Liver (tissue), 9 donors: ENCODE data around the gene CHRNB1. TPM values are rescaled to one million over a fixed set of nuclear protein-coding genes. Genes with fewer than 3 reads are reported as not detected.

Source experiments
- DNase-seq: peaks from one replicate; pipeline ENCODE4 v3.0.0-alpha.2; 2017; ENCODE audit warnings: low spot score
- H3K27ac ChIP-seq, 2 donors: one replicate each; pipeline ENCODE4 v1.7.0; 2013; ENCODE audit warnings: inconsistent platforms in 2 of 2, low read length in 2 of 2, control low read depth in 1 of 2, low read depth in 1 of 2, mild to moderate bottlenecking in 1 of 2
- H3K27me3 ChIP-seq, 4 donors: one replicate each; pipeline versions ENCODE4 v1.6.1 to v1.7.0; 2013; ENCODE audit warnings: low read length in 3 of 4, inconsistent platforms in 1 of 4, mild to moderate bottlenecking in 1 of 4, moderate library complexity in 1 of 4; ENCODE audit not compliant: control insufficient read depth in 4 of 4, insufficient read depth in 4 of 4
- H3K36me3 ChIP-seq, 4 donors: one replicate each; pipeline versions ENCODE4 v1.6.1 to v1.7.0; 2013; ENCODE audit warnings: low read length in 3 of 4, mild to moderate bottlenecking in 3 of 4, low read depth in 1 of 4, moderate library complexity in 1 of 4; ENCODE audit not compliant: control insufficient read depth in 4 of 4, insufficient read depth in 3 of 4
- H3K4me1 ChIP-seq, 4 donors: one replicate each; pipeline versions ENCODE4 v1.6.1 to v1.7.0; 2013; ENCODE audit warnings: low read length in 3 of 4, mild to moderate bottlenecking in 3 of 4, moderate library complexity in 1 of 4; ENCODE audit not compliant: control insufficient read depth in 4 of 4, insufficient read depth in 4 of 4
- H3K4me3 ChIP-seq, 3 donors: one replicate each; pipeline versions ENCODE4 v1.6.1 to v1.7.0; 2013; ENCODE audit warnings: low read length in 3 of 3, control low read depth in 1 of 3, low read depth in 1 of 3, mild to moderate bottlenecking in 1 of 3
- H3K9ac ChIP-seq, 2 donors: one replicate each; pipeline ENCODE4 v1.7.0; 2013; ENCODE audit warnings: low read length in 2 of 2, mild to moderate bottlenecking in 2 of 2, moderate library complexity in 2 of 2, control low read depth in 1 of 2, low read depth in 1 of 2
- H3K9me3 ChIP-seq, 4 donors: one replicate each; pipeline versions ENCODE4 v1.6.1 to v1.7.0; 2013; ENCODE audit warnings: low read length in 3 of 4; ENCODE audit not compliant: control insufficient read depth in 4 of 4
- ATF3 ChIP-seq: IDR thresholded peaks from 2 replicates; pipeline ENCODE4 v1.6.1; 2016; ENCODE audit warnings: antibody characterized with exemption
- CTCF ChIP-seq: fragments of 150-350 bp; IDR thresholded peaks from 2 replicates; pipeline ENCODE4 v1.5.1; 2017; ENCODE audit warnings: improper control_type of control experiment, low read depth, low read length; ENCODE audit not compliant: missing input control
- EGR1 ChIP-seq, 2 donors: IDR thresholded peaks; 2 replicates each; pipeline ENCODE4 v1.6.1; 2016 to 2018; ENCODE audit warnings: antibody characterized with exemption in 2 of 2, low read depth in 2 of 2
- FOXA1 ChIP-seq: IDR thresholded peaks from 2 replicates; pipeline ENCODE4 v1.6.1; 2016; ENCODE audit warnings: antibody characterized with exemption
- GABPA ChIP-seq, 2 donors: IDR thresholded peaks in 1 of 2; conservative IDR thresholded peaks in 1 of 2; 2 replicates each; pipeline ENCODE4 v1.6.1; 2016; ENCODE audit warnings: antibody characterized with exemption in 2 of 2, mild to moderate bottlenecking in 1 of 2, moderate library complexity in 1 of 2
- HNF4A ChIP-seq, 2 donors: conservative IDR thresholded peaks; 2 replicates each; pipeline ENCODE4 v1.6.1; 2016; ENCODE audit warnings: antibody characterized with exemption in 2 of 2, mild to moderate bottlenecking in 2 of 2
- JUND ChIP-seq, 2 donors: IDR thresholded peaks; 2 replicates each; pipeline ENCODE4 v1.6.1; 2016; ENCODE audit warnings: antibody characterized with exemption in 2 of 2
- MAX ChIP-seq: IDR thresholded peaks from 2 replicates; pipeline ENCODE4 v1.6.1; 2016; ENCODE audit warnings: antibody characterized with exemption
- NR2F2 ChIP-seq: IDR thresholded peaks from 2 replicates; pipeline ENCODE4 v1.6.1; 2016; ENCODE audit warnings: antibody characterized with exemption
- RAD21 ChIP-seq, 2 donors: IDR thresholded peaks; 2 replicates each; pipeline ENCODE4 v1.6.1; 2016; ENCODE audit warnings: antibody characterized with exemption in 2 of 2, mild to moderate bottlenecking in 2 of 2
- REST ChIP-seq: IDR thresholded peaks from 2 replicates; pipeline ENCODE4 v1.6.1; 2016; ENCODE audit warnings: antibody characterized with exemption, mild to moderate bottlenecking
- RXRA ChIP-seq, 2 donors: IDR thresholded peaks; 2 replicates each; pipeline ENCODE4 v1.6.1; 2017 to 2018; ENCODE audit warnings: antibody characterized with exemption in 2 of 2, mild to moderate bottlenecking in 1 of 2
- SP1 ChIP-seq: IDR thresholded peaks from 2 replicates; pipeline ENCODE4 v1.6.1; 2018; ENCODE audit warnings: antibody characterized with exemption, mild to moderate bottlenecking
- TAF1 ChIP-seq: conservative IDR thresholded peaks from 2 replicates; pipeline ENCODE4 v1.6.1; 2016; ENCODE audit warnings: antibody characterized with exemption, mild to moderate bottlenecking
- YY1 ChIP-seq: IDR thresholded peaks from 2 replicates; pipeline ENCODE4 v1.6.1; 2016; ENCODE audit warnings: antibody characterized with exemption, mild to moderate bottlenecking
- ZBTB33 ChIP-seq: IDR thresholded peaks from 2 replicates; pipeline ENCODE4 v1.6.1; 2016; ENCODE audit warnings: antibody characterized with exemption
- WGBS: extraction: QIAGEN DNeasy Blood & Tissue Kit; methylation state at CpG from one replicate; pipeline ENCODE4 v1.1.7; 2013; 5-methylcytosine and 5-hydroxymethylcytosine counted together
- polyA plus RNA-seq, 2 donors: library from polyadenylated mRNA; stranded (reverse) in 1 of 2; unstranded in 1 of 2; fragments of 200-250 nt in 1 of 2; fragments of >200 nt in 1 of 2; fragmentation: Nextera tagmentation in 1 of 2; extraction: Ambion mirVana in 1 of 2; gene quantifications; one replicate each; pipeline versions ENCODE4 v1.2.1 to v1.2.3, GENCODE V29; 2013 to 2015
- total RNA-seq, 2 donors: library from RNA; depleted of rRNA; stranded (reverse); fragments of >200 nt; gene quantifications; one replicate each; pipeline ENCODE4 v1.2.3, GENCODE V29; 2014
- donor health status: healthy.
- donor health status: healthy.
- donor health status: healthy.
- donor health status: healthy.
- donor health status: healthy.

Gene CHRNB1
- total and polyA plus RNA-seq, 4 donors = 4.2 to 11.5 (median 7.2) TPM

- no peak overlapping the region for H3K9ac ChIP-seq
- no peak for DNase-seq
- H3K36me3 ChIP-seq = no peaks in the 10 kb centered on the region
- H3K9me3 ChIP-seq = no peaks in the 10 kb centered on the region
- WGBS = 90% methylated on average over 2 of the region's 2 CpGs
- no peak overlapping the region for H3K27ac ChIP-seq
- no peak overlapping the region for H3K4me3 ChIP-seq
- H3K27me3 ChIP-seq = peaks cover 0 to 3% (median 0%) of the 10 kb centered on the region in 4 donors
- H3K4me1 ChIP-seq = peaks cover 24 to 43% (median 32%) of the 10 kb centered on the region in 4 donors
- TF ChIP-seq TAF1 (no peak), HNF4A (conservative IDR thresholded peaks at IDR 0.05) (no peak), GABPA (IDR thresholded peaks at IDR 0.05 in 1 of 2, conservative IDR thresholded peaks at IDR 0.05 in 1 of 2) (no peak), SP1 (no peak), ATF3 (no peak), ZBTB33 (no peak), EGR1 (IDR thresholded peaks at IDR 0.05; ENCODE audit: low read depth in 2 of 2) (no peak), NR2F2 (no peak), FOXA1 (no peak), MAX (no peak), JUND (IDR thresholded peaks at IDR 0.05) (no peak), CTCF (no peak), RAD21 (IDR thresholded peaks at IDR 0.05) (no peak), RXRA (IDR thresholded peaks at IDR 0.05) (no peak), YY1 (no peak), REST (no peak)
Observed at GRCh38 chr17:7442142-7442541, 2.7 kb upstream of the CHRNB1 start.
